Left hindlimb (tissue), 1 donor: ENCODE measurements around the gene ZNF598.
"Not testable (repeated sequence)": the region's sequence is repeated elsewhere in the genome, so short reads cannot be mapped to it uniquely, and the experiment has no call there.

Source experiments
- DNase-seq: peaks from one replicate; pipeline ENCODE4 v3.0.0-alpha.2; 2018

Gene ZNF598

GRCh38 chr16:2027024-2028010 lies 17.7 kb upstream of the ZNF598 start:
- peak; percentile 46 for DNase-seq

- DNase-seq, result peak; percentile 59
These were observed 16.9 kb upstream of the ZNF598 start, which contains the start of gene NHERF2 for GRCh38 chr16:2026461-2027023. TSS of gene NHERF2 (plus strand) at chr16:2026902. CDS start at chr16:2027006, 104 bp downstream.

- DNase-seq, result no peak
These were observed 16.3 kb upstream of the ZNF598 start for GRCh38 chr16:2025878-2026460.

- DNase-seq, result peak; percentile 34
These were observed 15.6 kb upstream of the ZNF598 start for GRCh38 chr16:2025251-2025650.

GRCh38 chr16:2024032-2024420 lies 14.4 kb upstream of the ZNF598 start:
- DNase-seq, result no peak

- DNase-seq, result peak; percentile 94
These were observed 13.7 kb upstream of the ZNF598 start for GRCh38 chr16:2023092-2024031.

GRCh38 chr16:2022723-2023091 lies 13.1 kb upstream of the ZNF598 start:
- DNase-seq, result no peak

- DNase-seq, result no peak
These were observed 10.6 kb upstream of the ZNF598 start for GRCh38 chr16:2019921-2020831.

GRCh38 chr16:2019518-2019920 lies 9.9 kb upstream of the ZNF598 start, which contains the start of gene NPW:
TSS of gene NPW (plus strand) at chr16:2019785.
- no peak for DNase-seq

GRCh38 chr16:2016407-2016922 lies 6.8 kb upstream of the ZNF598 start:
- DNase-seq, result no peak

- no peak for DNase-seq
These were observed 6.3 kb upstream of the ZNF598 start for GRCh38 chr16:2015947-2016208.

GRCh38 chr16:2015117-2015946 lies 5.7 kb upstream of the ZNF598 start:
- DNase-seq, result no peak

GRCh38 chr16:2013527-2013926 lies 3.9 kb upstream of the ZNF598 start:
- DNase-seq, result no peak

GRCh38 chr16:2011726-2012125 lies 2.1 kb upstream of the ZNF598 start:
- DNase-seq, result not testable (repeated sequence)

GRCh38 chr16:2009164-2009711 lies 383 bp downstream of the ZNF598 start:
- DNase-seq, result no peak

GRCh38 chr16:2008631-2009163 lies 924 bp downstream of the ZNF598 start:
- DNase-seq, result no peak

GRCh38 chr16:2008009-2008526 lies 1.6 kb downstream of the ZNF598 start:
- DNase-seq, result no peak

GRCh38 chr16:2007081-2007836 lies 2.4 kb downstream of the ZNF598 start:
- DNase-seq, result no peak

GRCh38 chr16:2006317-2006716 lies 3.3 kb downstream of the ZNF598 start:
- DNase-seq, result no peak
